ENCODE results near the gene HSPA6. TPM values are rescaled to one million over a fixed set of nuclear protein-coding genes. Genes with fewer than 3 reads are reported as not detected.

HSPA6 gene
- total and polyA plus RNA-seq, 2 experiments from 2014 or later = not detected

GRCh38 chr1:161494091-161494735 lies 30.1 kb upstream of the HSPA6 start:
- Histone ChIP-seq H3K27me3 (ENCODE audit: insufficient read depth) (no peaks in the 10 kb centered on the region), H3K27ac (ENCODE audit: low read depth) (no peak overlapping the region), H3K4me3 (no peak overlapping the region), H3K79me2 (replicated peaks; ENCODE audit: insufficient read depth) (no peaks in the 10 kb centered on the region), H3F3A (replicated peaks; ENCODE audit: low read depth) (no peaks in the 10 kb centered on the region), H4K20me1 (replicated peaks; ENCODE audit: insufficient read depth) (no peaks in the 10 kb centered on the region), H2AFZ (no peak overlapping the region), H3K4me2 (no peak overlapping the region), H3K36me3 (ENCODE audit: insufficient read depth) (no peaks in the 10 kb centered on the region), H3K9me2 (ENCODE audit: insufficient read depth) (no peaks in the 10 kb centered on the region), H3K4me1 (ENCODE audit: insufficient read depth) (no peaks in the 10 kb centered on the region)
- TF ChIP-seq NANOG (IDR thresholded peaks at IDR 0.05; ENCODE audit: borderline replicate concordance) (no peak), EZH2 (IDR thresholded peaks at IDR 0.05; ENCODE audit: low read depth, unreplicated experiment) (no peak), POLR2AphosphoS5 (IDR thresholded peaks at IDR 0.05; ENCODE audit: low read depth) (no peak), JUNB (IDR thresholded peaks at IDR 0.05; ENCODE audit: unreplicated experiment) (no peak), EZH2phosphoT487 (IDR thresholded peaks at IDR 0.05; ENCODE audit: unreplicated experiment) (no peak), ZNF331 (CRISPR knock-in tag; IDR thresholded peaks at IDR 0.05; ENCODE audit: low read depth) (no peak), CREB1 (CRISPR knock-in tag; IDR thresholded peaks at IDR 0.05; ENCODE audit: low read depth) (no peak), ZNF462 (CRISPR knock-in tag; IDR thresholded peaks at IDR 0.05) (no peak), STAT1 (IDR thresholded peaks at IDR 0.05; ENCODE audit: unreplicated experiment) (no peak), CTCF (conservative IDR thresholded peaks at IDR 0.05; ENCODE audit: low read depth in 2 of 2) (no peak), ETS1 (IDR thresholded peaks at IDR 0.05) (no peak), ZNF114 (CRISPR knock-in tag; IDR thresholded peaks at IDR 0.05) (no peak)
- TF ChIP-seq, protein P1, sequence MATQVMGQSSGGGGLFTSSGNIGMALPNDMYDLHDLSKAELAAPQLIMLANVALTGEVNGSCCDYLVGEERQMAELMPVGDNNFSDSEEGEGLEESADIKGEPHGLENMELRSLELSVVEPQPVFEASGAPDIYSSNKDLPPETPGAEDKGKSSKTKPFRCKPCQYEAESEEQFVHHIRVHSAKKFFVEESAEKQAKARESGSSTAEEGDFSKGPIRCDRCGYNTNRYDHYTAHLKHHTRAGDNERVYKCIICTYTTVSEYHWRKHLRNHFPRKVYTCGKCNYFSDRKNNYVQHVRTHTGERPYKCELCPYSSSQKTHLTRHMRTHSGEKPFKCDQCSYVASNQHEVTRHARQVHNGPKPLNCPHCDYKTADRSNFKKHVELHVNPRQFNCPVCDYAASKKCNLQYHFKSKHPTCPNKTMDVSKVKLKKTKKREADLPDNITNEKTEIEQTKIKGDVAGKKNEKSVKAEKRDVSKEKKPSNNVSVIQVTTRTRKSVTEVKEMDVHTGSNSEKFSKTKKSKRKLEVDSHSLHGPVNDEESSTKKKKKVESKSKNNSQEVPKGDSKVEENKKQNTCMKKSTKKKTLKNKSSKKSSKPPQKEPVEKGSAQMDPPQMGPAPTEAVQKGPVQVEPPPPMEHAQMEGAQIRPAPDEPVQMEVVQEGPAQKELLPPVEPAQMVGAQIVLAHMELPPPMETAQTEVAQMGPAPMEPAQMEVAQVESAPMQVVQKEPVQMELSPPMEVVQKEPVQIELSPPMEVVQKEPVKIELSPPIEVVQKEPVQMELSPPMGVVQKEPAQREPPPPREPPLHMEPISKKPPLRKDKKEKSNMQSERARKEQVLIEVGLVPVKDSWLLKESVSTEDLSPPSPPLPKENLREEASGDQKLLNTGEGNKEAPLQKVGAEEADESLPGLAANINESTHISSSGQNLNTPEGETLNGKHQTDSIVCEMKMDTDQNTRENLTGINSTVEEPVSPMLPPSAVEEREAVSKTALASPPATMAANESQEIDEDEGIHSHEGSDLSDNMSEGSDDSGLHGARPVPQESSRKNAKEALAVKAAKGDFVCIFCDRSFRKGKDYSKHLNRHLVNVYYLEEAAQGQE (IDR thresholded peaks at IDR 0.05; ENCODE audit: unreplicated experiment) = no peak
- no peaks in the 10 kb centered on the region for H3K36me3 Mint-ChIP-seq (ENCODE audit: low read depth)
- H3K27ac Mint-ChIP-seq = no peak overlapping the region
- no peaks in the 10 kb centered on the region; the same call in 2 of the 3 replicates for H3K4me1 Mint-ChIP-seq
- no peaks in the 10 kb centered on the region for H3K9me3 Mint-ChIP-seq
- ATAC-seq (no peak), DNase-seq (ENCODE audit: low spot score) (no peak)
- peaks cover 1% of the 10 kb centered on the region for H3K27me3 Mint-ChIP-seq (ENCODE audit: insufficient read depth, low read depth, poor library complexity)
- H3K4me3 Mint-ChIP-seq = no peak overlapping the region

All from GM23338 (cell line).